Vagina (tissue), 2 donors: ENCODE measurements around the gene ZBTB20. TPM values are rescaled to one million over a fixed set of nuclear protein-coding genes. Genes with fewer than 3 reads are reported as not detected.

ENCODE experiments used
- DNase-seq, 2 donors: peaks; one replicate each; pipeline ENCODE4 v3.0.0-alpha.2; 2017; ENCODE audit errors: extremely low spot score in 2 of 2
- H3K27ac ChIP-seq: fragments of 200-600 bp; sonication (generic); one replicate; pipeline ENCODE4 v1.5.1; 2019
- H3K27me3 ChIP-seq: fragments of 200-600 bp; sonication (generic); one replicate; pipeline ENCODE4 v1.5.1; 2019
- H3K36me3 ChIP-seq, 2 donors: fragments of 200-600 bp; sonication (generic); one replicate each; pipeline ENCODE4 v1.5.1; 2017 to 2019
- H3K4me1 ChIP-seq: fragments of 200-600 bp; sonication (generic); one replicate; pipeline ENCODE4 v1.5.1; 2019
- H3K4me3 ChIP-seq, 2 donors: fragments of 200-600 bp; sonication (generic); 1 replicate in 1 of 2; 2 replicates in 1 of 2; pipeline ENCODE4 v1.5.1; 2016 to 2019
- H3K9me3 ChIP-seq: fragments of 200-600 bp; sonication (generic); one replicate; pipeline ENCODE4 v1.5.1; 2019
- POLR2A ChIP-seq, 2 donors: fragments of 450-650 bp; IDR thresholded peaks; one replicate each; pipeline ENCODE4 v1.6.1; 2017; ENCODE audit warnings: antibody characterized with exemption in 2 of 2, mild to moderate bottlenecking in 2 of 2, moderate library complexity in 2 of 2
- POLR2AphosphoS5 ChIP-seq, 2 donors: sonication (generic); formaldehyde crosslinking; IDR thresholded peaks; one replicate each; pipeline ENCODE4 v1.9.0; 2017; ENCODE audit warnings: antibody characterized with exemption in 2 of 2, mild to moderate bottlenecking in 2 of 2, low read depth in 1 of 2; ENCODE audit not compliant: insufficient read depth in 1 of 2
- intact Hi-C: fragments of 100-400 bp; cut with DNase I; formaldehyde crosslinking; loops from one replicate; pipeline ENCODE4 v1.15.1; 2023
- total RNA-seq: library from RNA; depleted of rRNA; stranded (reverse); fragments of >200 nt; gene quantifications from one replicate; pipeline ENCODE4 v1.2.3, GENCODE V29; 2016
- TF ChIP-seq, protein P1 (sequence below), 3 experiments: fragments of 450-650 bp in 2 of 3; fragments of 200-600 bp in 1 of 3; sonication (generic) in 1 of 3; IDR thresholded peaks; one replicate each; pipeline ENCODE4 v1.5.1; 2017 to 2019; ENCODE audit warnings: antibody characterized with exemption in 3 of 3, mild to moderate bottlenecking in 2 of 3, moderate library complexity in 2 of 3

ZBTB20 gene
- total RNA-seq, 1 donor from 2014 or later: 64.8 TPM

DNA sequence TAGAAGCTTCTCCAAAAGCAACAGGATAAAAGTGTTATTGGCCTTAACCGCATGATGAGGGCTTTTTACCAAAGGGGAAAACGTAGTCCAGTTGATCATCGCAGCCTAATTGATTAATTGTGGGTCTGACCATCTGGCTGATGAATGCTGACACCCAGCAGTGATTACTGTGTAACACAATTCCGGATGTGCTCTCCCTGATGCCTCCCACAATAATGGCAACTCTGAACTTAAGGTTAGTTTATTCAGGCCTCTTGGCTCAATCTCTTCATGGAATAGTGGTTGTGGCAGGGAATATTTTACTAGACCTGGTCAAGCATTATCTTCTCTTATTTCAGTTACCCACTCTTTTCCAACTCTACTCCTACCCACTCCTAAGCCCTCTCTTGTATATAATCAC lies 520.3 kb downstream of the ZBTB20 start:
- TF ChIP-seq POLR2A (IDR thresholded peaks at IDR 0.05) (no peak), POLR2AphosphoS5 (IDR thresholded peaks at IDR 0.05; ENCODE audit: insufficient read depth in 1 of 2, low read depth in 1 of 2) (no peak)
- TF ChIP-seq, protein P1, sequence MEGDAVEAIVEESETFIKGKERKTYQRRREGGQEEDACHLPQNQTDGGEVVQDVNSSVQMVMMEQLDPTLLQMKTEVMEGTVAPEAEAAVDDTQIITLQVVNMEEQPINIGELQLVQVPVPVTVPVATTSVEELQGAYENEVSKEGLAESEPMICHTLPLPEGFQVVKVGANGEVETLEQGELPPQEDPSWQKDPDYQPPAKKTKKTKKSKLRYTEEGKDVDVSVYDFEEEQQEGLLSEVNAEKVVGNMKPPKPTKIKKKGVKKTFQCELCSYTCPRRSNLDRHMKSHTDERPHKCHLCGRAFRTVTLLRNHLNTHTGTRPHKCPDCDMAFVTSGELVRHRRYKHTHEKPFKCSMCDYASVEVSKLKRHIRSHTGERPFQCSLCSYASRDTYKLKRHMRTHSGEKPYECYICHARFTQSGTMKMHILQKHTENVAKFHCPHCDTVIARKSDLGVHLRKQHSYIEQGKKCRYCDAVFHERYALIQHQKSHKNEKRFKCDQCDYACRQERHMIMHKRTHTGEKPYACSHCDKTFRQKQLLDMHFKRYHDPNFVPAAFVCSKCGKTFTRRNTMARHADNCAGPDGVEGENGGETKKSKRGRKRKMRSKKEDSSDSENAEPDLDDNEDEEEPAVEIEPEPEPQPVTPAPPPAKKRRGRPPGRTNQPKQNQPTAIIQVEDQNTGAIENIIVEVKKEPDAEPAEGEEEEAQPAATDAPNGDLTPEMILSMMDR (IDR thresholded peaks at IDR 0.05): no peak
- DNase-seq: no peak
- H3K27ac ChIP-seq: peak overlapping the region; percentile 93
- intact Hi-C loops: loop anchor here (10.0 kb wide), 1 partner anchor 518 kb away; the partner anchor contains the start of gene ZBTB20
- H3K36me3 ChIP-seq: no peaks in the 10 kb centered on the region
- no peak overlapping the region for H3K4me3 ChIP-seq
- no peaks in the 10 kb centered on the region for H3K27me3 ChIP-seq
- no peaks in the 10 kb centered on the region for H3K9me3 ChIP-seq
- peaks cover 51% of the 10 kb centered on the region for H3K4me1 ChIP-seq

DNA sequence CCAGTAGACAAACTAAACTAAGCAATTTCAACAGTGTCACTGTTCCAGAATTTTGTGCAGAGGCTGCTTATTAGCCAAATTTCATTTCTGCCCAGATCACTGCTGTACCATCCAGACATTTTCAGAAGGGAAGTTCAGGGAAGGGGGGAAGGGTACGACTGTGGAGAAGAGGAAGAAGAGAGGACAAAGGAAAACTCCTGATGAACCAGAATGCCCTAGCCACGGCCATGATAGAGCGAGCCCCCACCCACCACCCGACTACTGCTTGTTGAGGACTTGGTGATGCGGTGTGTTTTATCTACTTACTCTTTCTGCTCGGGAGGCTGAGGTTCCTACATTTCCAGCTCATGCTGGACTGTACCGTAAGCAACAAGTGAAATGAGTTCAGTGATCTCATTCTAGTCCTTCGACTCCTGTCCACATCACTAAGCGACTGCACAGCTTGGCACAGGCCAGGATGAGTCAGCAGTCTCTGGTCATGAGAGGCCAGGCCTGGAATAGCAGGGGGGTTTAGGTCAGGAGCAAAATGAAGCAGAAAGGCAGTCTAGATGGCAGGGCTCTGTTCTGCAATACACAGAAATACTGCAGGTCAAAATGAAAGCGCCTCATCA lies 522.4 kb downstream of the ZBTB20 start:
- Histone ChIP-seq H3K9me3 (no peaks in the 10 kb centered on the region), H3K27me3 (no peaks in the 10 kb centered on the region), H3K4me1 (peaks cover 56% of the 10 kb centered on the region), H3K4me3 (peak overlapping the region; percentile 45 to 53), H3K36me3 (no peaks in the 10 kb centered on the region), H3K27ac (peak overlapping the region; percentile 93)
- DNase-seq: peak in 1 of 2 donors; percentile 98
- intact Hi-C loops: loop anchor here (10.0 kb wide), 1 partner anchor 520 kb away; the partner anchor contains the start of gene ZBTB20
- TF ChIP-seq POLR2AphosphoS5 (IDR thresholded peaks at IDR 0.05; ENCODE audit: insufficient read depth in 1 of 2, low read depth in 1 of 2): peak; percentile 45 to 70
- TF ChIP-seq POLR2A (IDR thresholded peaks at IDR 0.05): peak in 1 of 2 donors; percentile 31
- TF ChIP-seq, protein P1 (IDR thresholded peaks at IDR 0.05): no peak

DNA sequence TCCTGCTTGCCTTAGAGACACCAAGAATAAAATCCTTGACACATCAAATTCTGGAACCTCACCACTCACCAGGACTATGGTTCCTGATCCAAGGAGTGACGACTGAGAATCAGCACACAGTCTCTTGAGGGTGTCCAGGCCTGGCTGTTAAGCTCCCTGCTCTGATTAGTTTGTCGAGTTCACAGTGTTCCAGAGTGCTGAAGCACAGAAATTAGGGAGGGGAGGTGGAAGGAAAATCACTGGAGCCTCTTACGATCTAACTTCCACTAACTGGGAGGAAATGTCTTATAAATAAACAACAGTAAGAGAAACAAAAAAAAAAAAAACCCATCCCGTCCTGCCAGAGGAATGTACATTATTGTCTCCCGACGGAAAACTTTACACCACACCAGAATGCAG lies 523.0 kb downstream of the ZBTB20 start:
- intact Hi-C loops: loop anchor here (10.0 kb wide), 1 partner anchor 521 kb away; the partner anchor contains the start of gene ZBTB20
- Histone ChIP-seq H3K36me3 (no peaks in the 10 kb centered on the region), H3K27ac (peak overlapping the region; percentile 93), H3K4me1 (peaks cover 56% of the 10 kb centered on the region), H3K4me3 (peak overlapping the region; percentile 45 to 53), H3K27me3 (no peaks in the 10 kb centered on the region), H3K9me3 (no peaks in the 10 kb centered on the region)
- TF ChIP-seq POLR2AphosphoS5 (IDR thresholded peaks at IDR 0.05; ENCODE audit: insufficient read depth in 1 of 2, low read depth in 1 of 2) (no peak), POLR2A (IDR thresholded peaks at IDR 0.05) (no peak)
- TF ChIP-seq, protein P1 (IDR thresholded peaks at IDR 0.05): no peak
- peak in 1 of 2 donors; percentile 90 for DNase-seq

DNA sequence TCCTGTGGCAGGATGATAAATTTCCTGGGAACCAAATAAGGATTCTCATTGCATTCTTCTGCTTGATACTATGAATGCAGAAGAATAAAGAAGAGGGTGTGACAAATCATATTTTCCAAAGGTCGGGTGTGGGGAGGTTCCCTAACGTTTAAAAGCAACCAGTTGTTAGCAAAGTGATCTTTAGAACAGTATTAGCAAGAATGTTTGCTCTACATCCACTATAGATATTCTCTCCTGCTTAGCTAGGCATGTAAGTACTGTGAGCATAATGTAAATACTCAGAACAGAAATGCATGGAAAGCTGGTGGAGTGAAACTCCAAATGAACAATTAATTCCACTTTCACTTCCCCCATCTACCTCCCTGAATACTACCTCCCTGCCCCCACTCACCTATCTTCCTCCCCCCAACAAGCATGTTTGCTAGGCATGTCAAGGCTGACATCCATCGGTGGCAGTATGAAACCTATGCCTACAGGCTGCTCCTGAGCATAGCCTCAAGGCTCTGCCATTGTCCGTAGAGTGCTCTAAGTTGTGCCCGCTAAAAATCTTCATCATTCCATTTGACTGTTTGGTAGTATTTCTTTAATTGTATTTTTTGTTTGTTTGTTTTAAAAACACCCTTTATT lies 523.6 kb downstream of the ZBTB20 start:
- Histone ChIP-seq H3K36me3 (no peaks in the 10 kb centered on the region), H3K4me1 (peaks cover 56% of the 10 kb centered on the region), H3K27me3 (no peaks in the 10 kb centered on the region), H3K27ac (peak overlapping the region; percentile 93), H3K4me3 (peak overlapping the region; percentile 45 to 53), H3K9me3 (no peaks in the 10 kb centered on the region)
- no peak for TF ChIP-seq POLR2AphosphoS5 (IDR thresholded peaks at IDR 0.05; ENCODE audit: insufficient read depth in 1 of 2, low read depth in 1 of 2)
- TF ChIP-seq, protein P1 (IDR thresholded peaks at IDR 0.05): no peak
- TF ChIP-seq POLR2A (IDR thresholded peaks at IDR 0.05): no peak
- no peak for DNase-seq
- intact Hi-C loops: loop anchor here (10.0 kb wide), 1 partner anchor 521 kb away; the partner anchor contains the start of gene ZBTB20
